Peyer's patch (tissue), 4 donors: Measurements from ENCODE around the gene FAM131C. TPM values are rescaled to one million over a fixed set of nuclear protein-coding genes. Genes with fewer than 3 reads are reported as not detected.
"Not testable (repeated sequence)": the region's sequence is repeated elsewhere in the genome, so short reads cannot be mapped to it uniquely, and the experiment has no call there.

ENCODE experiments used
- DNase-seq, 3 donors: peaks; one replicate each; pipeline ENCODE4 v3.0.0-alpha.2; 2017 to 2019
- H3K27ac ChIP-seq, 4 donors: fragments of 200-600 bp; sonication (generic); one replicate each; pipeline ENCODE4 v1.5.1; 2016 to 2019
- H3K27me3 ChIP-seq, 2 donors: fragments of 200-600 bp; sonication (generic); one replicate each; pipeline ENCODE4 v1.5.1; 2019
- H3K36me3 ChIP-seq, 3 donors: fragments of 200-600 bp; sonication (generic); one replicate each; pipeline ENCODE4 v1.5.1; 2016 to 2019
- H3K4me1 ChIP-seq, 4 donors: fragments of 200-600 bp; sonication (generic); one replicate each; pipeline ENCODE4 v1.5.1; 2016 to 2019
- H3K4me3 ChIP-seq, 4 donors: fragments of 200-600 bp; sonication (generic); 1 replicate in 3 of 4; 2 replicates in 1 of 4; pipeline ENCODE4 v1.5.1; 2016 to 2019; ENCODE audit warnings: mild to moderate bottlenecking in 1 of 4
- H3K9me3 ChIP-seq, 4 donors: fragments of 200-600 bp; sonication (generic); one replicate each; pipeline ENCODE4 v1.5.1; 2016 to 2019; ENCODE audit warnings: mild to moderate bottlenecking in 1 of 4
- CTCF ChIP-seq, 6 experiments: fragments of 450-650 bp in 4 of 6; fragments of 200-600 bp in 2 of 6; sonication (generic) in 1 of 6; IDR thresholded peaks; one replicate each; pipeline ENCODE4 v1.5.1; 2017 to 2019; ENCODE audit warnings: antibody characterized with exemption in 6 of 6, mild to moderate bottlenecking in 3 of 6, moderate library complexity in 1 of 6
- POLR2A ChIP-seq, 2 donors: fragments of 450-650 bp; IDR thresholded peaks; one replicate each; pipeline ENCODE4 v1.5.1; 2017; ENCODE audit warnings: antibody characterized with exemption in 2 of 2, mild to moderate bottlenecking in 2 of 2, moderate library complexity in 2 of 2
- total RNA-seq, 4 donors: library from RNA; depleted of rRNA; stranded (reverse); fragments of >200 nt; gene quantifications; one replicate each; pipeline ENCODE4 v1.1.0, GENCODE V29; 2016

The FAM131C gene
- total RNA-seq, 4 donors from 2014 or later, result 0.80 to 3.5 (median 2.3) TPM; not detected in 1

DNA sequence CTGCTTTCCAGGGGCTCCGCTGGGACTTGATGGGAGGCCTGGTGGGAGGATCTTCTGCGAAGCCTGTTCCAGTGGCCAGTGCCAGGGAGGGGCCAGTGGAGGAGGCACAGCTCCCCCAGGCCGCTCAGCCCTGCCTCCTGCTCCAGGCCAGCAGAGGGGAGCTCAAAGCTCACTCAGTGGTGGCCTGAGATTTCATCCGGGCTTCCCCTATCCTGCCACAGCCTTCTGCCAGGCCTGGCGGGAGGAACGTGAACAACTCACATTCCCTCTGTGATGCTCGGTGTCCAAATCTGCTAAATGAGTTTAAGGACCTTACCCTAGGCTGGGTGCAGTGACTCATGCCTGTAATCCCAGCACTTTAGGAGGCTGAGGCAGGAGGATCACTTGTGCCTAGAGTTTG lies 26.6 kb downstream of the FAM131C start:
- H3K36me3 ChIP-seq, result no peaks in the 10 kb centered on the region
- H3K27ac ChIP-seq, result no peak overlapping the region
- peaks cover 0 to 6% (median 2%) of the 10 kb centered on the region in 4 donors for H3K4me1 ChIP-seq
- H3K4me3 ChIP-seq, result no peak overlapping the region
- TF ChIP-seq POLR2A (IDR thresholded peaks at IDR 0.05) (no peak), CTCF (IDR thresholded peaks at IDR 0.05) (no peak)
- no peaks in the 10 kb centered on the region for H3K9me3 ChIP-seq
- no peak for DNase-seq
- no peaks in the 10 kb centered on the region for H3K27me3 ChIP-seq

- Histone ChIP-seq H3K27ac (no peak overlapping the region), H3K9me3 (no peaks in the 10 kb centered on the region), H3K36me3 (no peaks in the 10 kb centered on the region), H3K27me3 (no peaks in the 10 kb centered on the region), H3K4me1 (peaks cover 0 to 4% (median 2%) of the 10 kb centered on the region in 4 donors), H3K4me3 (no peak overlapping the region)
- TF ChIP-seq CTCF (IDR thresholded peaks at IDR 0.05) (no peak), POLR2A (IDR thresholded peaks at IDR 0.05) (no peak)
- DNase-seq, result no peak
Measured at GRCh38 chr1:16043950-16044349, 29.5 kb downstream of the FAM131C start.

DNA sequence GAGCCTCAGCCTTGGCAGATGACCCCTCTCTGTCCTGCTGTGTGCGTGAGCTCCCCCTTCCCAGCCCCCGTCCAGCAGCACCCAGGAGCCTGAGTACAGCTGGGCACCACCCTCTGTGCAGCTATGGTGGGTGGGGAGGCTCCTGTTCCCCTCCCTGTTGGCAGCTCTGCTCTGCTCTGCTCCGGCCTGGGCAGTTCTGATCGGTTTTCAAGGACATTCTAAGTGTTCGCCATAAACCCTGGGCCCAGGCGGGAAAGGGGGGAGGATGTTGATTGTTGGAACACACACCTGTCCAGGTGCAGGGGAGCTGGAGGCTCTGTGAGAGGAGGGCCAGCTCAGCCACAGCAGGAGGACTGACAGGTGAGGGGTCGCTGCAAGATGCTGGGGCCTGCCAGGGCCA lies 29.9 kb downstream of the FAM131C start, which contains the start of gene CLCNKB:
CLCNKB (plus strand) TSS at position 262 of the 400 bp plus-strand sequence. CDS start 711 bp downstream, outside the sequence.
- Histone ChIP-seq H3K36me3 (no peaks in the 10 kb centered on the region), H3K27ac (no peak within 1 kb of the TSS), H3K4me3 (no peak within 1 kb of the TSS), H3K27me3 (no peaks in the 10 kb centered on the region), H3K4me1 (no peaks in the 10 kb centered on the region), H3K9me3 (no peaks in the 10 kb centered on the region)
- no peak for TF ChIP-seq POLR2A (IDR thresholded peaks at IDR 0.05)
- no peak for DNase-seq

GRCh38 chr1:16042654-16043053 lies 30.8 kb downstream of the FAM131C start:
- not testable (repeated sequence) for H3K27ac ChIP-seq, H3K9me3 ChIP-seq, H3K27me3 ChIP-seq, DNase-seq, H3K4me3 ChIP-seq, H3K4me1 ChIP-seq, H3K36me3 ChIP-seq

DNA sequence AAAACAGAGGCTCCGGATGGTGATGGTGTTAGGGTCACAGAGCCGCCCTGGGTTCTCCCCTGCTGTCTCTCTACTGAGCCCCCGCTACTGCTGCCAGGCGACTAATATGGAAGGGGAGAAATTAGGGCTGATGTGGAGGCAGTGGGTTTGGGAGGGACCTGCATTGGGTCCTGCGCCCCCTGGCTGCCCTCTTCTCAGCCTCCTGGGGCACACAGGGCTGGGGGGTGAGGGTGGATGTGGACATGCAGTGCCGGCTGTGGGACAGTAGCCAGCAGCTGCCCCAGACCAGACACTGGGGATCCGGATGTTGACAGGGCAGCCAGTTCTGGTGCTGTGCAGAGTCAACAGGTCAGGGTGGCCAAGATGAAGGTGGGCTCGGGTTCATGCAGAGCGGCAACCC lies 31.4 kb downstream of the FAM131C start:
- Histone ChIP-seq H3K27ac (no peak overlapping the region), H3K4me1 (no peaks in the 10 kb centered on the region), H3K4me3 (no peak overlapping the region), H3K9me3 (no peaks in the 10 kb centered on the region), H3K27me3 (no peaks in the 10 kb centered on the region), H3K36me3 (no peaks in the 10 kb centered on the region)
- DNase-seq, result no peak
- TF ChIP-seq POLR2A (IDR thresholded peaks at IDR 0.05) (no peak), CTCF (IDR thresholded peaks at IDR 0.05) (no peak)

GRCh38 chr1:16041200-16041599 lies 32.3 kb downstream of the FAM131C start:
- no peak for DNase-seq
- Histone ChIP-seq H3K4me1 (no peaks in the 10 kb centered on the region), H3K27me3 (no peaks in the 10 kb centered on the region), H3K4me3 (no peak overlapping the region), H3K9me3 (no peaks in the 10 kb centered on the region), H3K27ac (no peak overlapping the region), H3K36me3 (no peaks in the 10 kb centered on the region)
- TF ChIP-seq POLR2A (IDR thresholded peaks at IDR 0.05) (no peak), CTCF (IDR thresholded peaks at IDR 0.05) (no peak)

- H3K27ac ChIP-seq, H3K27me3 ChIP-seq, DNase-seq, H3K36me3 ChIP-seq, H3K9me3 ChIP-seq, H3K4me1 ChIP-seq, H3K4me3 ChIP-seq: not testable (repeated sequence)
Measured at GRCh38 chr1:16039871-16040270, 33.6 kb downstream of the FAM131C start.
